Endothelial cell of umbilical vein (primary cell): ENCODE data around the gene PHLPP1. TPM values are rescaled to one million over a fixed set of nuclear protein-coding genes. Genes with fewer than 3 reads are reported as not detected.

ENCODE experiments used
- BruUV-seq: library from RNA; stranded (reverse); fragments of 400-500 nt; replicated peaks from 2 replicates; lab custom pipeline; 2021; lab: Mats Ljungman, UMichigan
- CTCF ChIA-PET: fragments of 300-600, 350-600 bp; sonication (Branson Sonifier 250); formaldehyde crosslinking; loops from one replicate; lab custom pipeline; 2021; ENCODE audit warnings: antibody characterized with exemption, inconsistent platforms; lab: Charles Lee
- POLR2A ChIA-PET: fragments of 300-600, 350-600 bp; sonication (Branson Sonifier 250); formaldehyde crosslinking; loops from one replicate; lab custom pipeline; 2021; ENCODE audit warnings: antibody characterized with exemption, inconsistent platforms; lab: Charles Lee
- DNase-seq: peaks from one replicate; pipeline ENCODE4 v3.0.0-alpha.2; 2011; ENCODE audit warnings: low read depth, low spot score
- FAIRE-seq: peaks from 2 replicates; lab custom pipeline; 2011; peaks lifted over from hg19 to GRCh38; lab: Jason Lieb, UNC
- H2AFZ ChIP-seq: 2 replicates; pipeline ENCODE4 v1.6.0; 2012; ENCODE audit warnings: low read depth, low read length, control low read depth, inconsistent platforms
- H3K27ac ChIP-seq: 2 replicates; pipeline ENCODE4 v1.5.1; 2011; ENCODE audit warnings: low read depth, mild to moderate bottlenecking, control low read depth, low read length, moderate library complexity; ENCODE audit not compliant: insufficient read depth
- H3K27me3 ChIP-seq, 2 experiments: 2 replicates each; pipeline versions ENCODE4 v1.6.0 to v1.6.1; 2011; ENCODE audit warnings: low read length in 2 of 2, mixed read lengths in 1 of 2; ENCODE audit not compliant: control insufficient read depth in 2 of 2, insufficient read depth in 2 of 2
- H3K36me3 ChIP-seq, 2 experiments: 2 replicates in 1 of 2; 3 replicates in 1 of 2; pipeline ENCODE4 v1.5.1; 2011; ENCODE audit warnings: low read length in 2 of 2, mild to moderate bottlenecking in 1 of 2, moderate library complexity in 1 of 2; ENCODE audit not compliant: control insufficient read depth in 2 of 2, insufficient read depth in 2 of 2; ENCODE audit errors: extremely low read depth in 1 of 2
- H3K4me1 ChIP-seq: 3 replicates; pipeline ENCODE4 v1.5.1; 2011; ENCODE audit warnings: mild to moderate bottlenecking, low read length; ENCODE audit not compliant: control insufficient read depth, insufficient read depth; ENCODE audit errors: extremely low read depth
- H3K4me2 ChIP-seq: 2 replicates; pipeline ENCODE4 v1.6.1; 2011; ENCODE audit warnings: low read length, control low read depth, mixed read lengths; ENCODE audit not compliant: insufficient read depth
- H3K4me3 ChIP-seq, 3 experiments: fragments of 200-600 bp in 1 of 3; sonication (generic), shearing (Covaris generic) in 1 of 3; replicated peaks in 1 of 3; 2 replicates each; pipeline ENCODE4 v1.5.1; 2011 to 2016; ENCODE audit warnings: control low read depth in 3 of 3, low read length in 3 of 3, mild to moderate bottlenecking in 2 of 3, inconsistent platforms in 1 of 3, low read depth in 1 of 3, moderate library complexity in 1 of 3; ENCODE audit not compliant: insufficient read depth in 1 of 3
- H3K79me2 ChIP-seq: 2 replicates; pipeline ENCODE4 v1.6.0; 2012; ENCODE audit warnings: low read length, inconsistent platforms; ENCODE audit not compliant: control insufficient read depth, insufficient read depth
- H3K9ac ChIP-seq: replicated peaks from 2 replicates; pipeline ENCODE3; 2011; ENCODE audit warnings: low read length, control low read depth; ENCODE audit not compliant: insufficient read depth; ENCODE audit errors: extremely low read depth
- H3K9me1 ChIP-seq: replicated peaks from 3 replicates; pipeline ENCODE4 v1.6.0; 2011; ENCODE audit warnings: mild to moderate bottlenecking, low read length; ENCODE audit not compliant: control insufficient read depth, insufficient read depth; ENCODE audit errors: extremely low read depth
- H3K9me3 ChIP-seq: replicated peaks from 2 replicates; pipeline ENCODE4 v1.5.1; 2012; ENCODE audit warnings: low read length, inconsistent platforms; ENCODE audit not compliant: control insufficient read depth, insufficient read depth
- H4K20me1 ChIP-seq: replicated peaks from 2 replicates; pipeline ENCODE3; 2011; ENCODE audit warnings: mild to moderate bottlenecking, low read length; ENCODE audit not compliant: control insufficient read depth, insufficient read depth; ENCODE audit errors: extremely low read depth
- CTCF ChIP-seq, 2 donors: IDR thresholded peaks; 1 replicate in 1 of 2; 2 replicates in 1 of 2; pipeline ENCODE4 v1.5.1; 2011; ENCODE audit warnings: low read length in 2 of 2, mild to moderate bottlenecking in 2 of 2, moderate library complexity in 2 of 2, control low read depth in 1 of 2, inconsistent platforms in 1 of 2, low read depth in 1 of 2; ENCODE audit not compliant: insufficient read depth in 1 of 2; ENCODE audit errors: extremely low read depth in 1 of 2
- EZH2 ChIP-seq: IDR thresholded peaks from 2 replicates; pipeline ENCODE4 v1.6.1; 2012; ENCODE audit warnings: borderline replicate concordance, low read depth, mild to moderate bottlenecking, moderate library complexity, low read length, inconsistent platforms; ENCODE audit not compliant: severe bottlenecking
- FOS ChIP-seq: IDR thresholded peaks from 2 replicates; pipeline ENCODE4 v1.6.1; 2011; ENCODE audit warnings: mild to moderate bottlenecking, low read length, moderate library complexity, borderline replicate concordance; ENCODE audit not compliant: insufficient read depth
- GATA2 ChIP-seq: IDR thresholded peaks from 2 replicates; pipeline ENCODE4 v1.7.0; 2011; ENCODE audit warnings: low read depth, mild to moderate bottlenecking, moderate library complexity, mixed read lengths, low read length; ENCODE audit not compliant: insufficient read length, insufficient read depth
- JUN ChIP-seq: IDR thresholded peaks from 2 replicates; pipeline ENCODE4 v1.6.1; 2011; ENCODE audit warnings: borderline replicate concordance, low read depth; ENCODE audit not compliant: insufficient read length, insufficient read depth
- MAX ChIP-seq: IDR thresholded peaks from 2 replicates; pipeline ENCODE4 v1.6.1; 2011; ENCODE audit not compliant: insufficient read depth, insufficient read length
- MYC ChIP-seq: IDR thresholded peaks from one replicate; pipeline ENCODE4 v1.6.1; 2011; ENCODE audit warnings: mild to moderate bottlenecking, low read depth, low read length
- POLR2A ChIP-seq: IDR thresholded peaks from 2 replicates; pipeline ENCODE4 v1.6.1; 2012; ENCODE audit warnings: low read depth, mild to moderate bottlenecking, control low read depth, low read length
- POLR2AphosphoS5 ChIP-seq: IDR thresholded peaks from 2 replicates; pipeline ENCODE4 v1.6.1; 2012; ENCODE audit warnings: low read depth, mild to moderate bottlenecking, control low read depth, low read length, moderate library complexity; ENCODE audit not compliant: insufficient read depth
- dilution Hi-C: fragments of 300-500 bp; cut with MboI; formaldehyde crosslinking; loops from one replicate; pipeline ENCODE4 v1.15.0; 2019; ENCODE audit warnings: low sequenced_read_pairs; ENCODE audit not compliant: extremely low pct_ligation_motif_present
- intact Hi-C: fragments of 100-400 bp; cut with micrococcal nuclease; formaldehyde crosslinking; loops from one replicate; pipeline ENCODE4 v1.10.0; 2022
- polyA plus RNA-seq, 4 experiments: library from polyadenylated mRNA; depleted of rRNA in 3 of 4; stranded (reverse) in 3 of 4; unstranded in 1 of 4; fragments of >200 nt; gene quantifications; 2 replicates each; pipeline versions ENCODE4 v1.2.1 to v1.2.3, GENCODE V29; 2011 to 2012; ENCODE audit warnings: missing spikeins in 1 of 4
- total RNA-seq: library from RNA; stranded (reverse); gene quantifications from 2 replicates; pipeline ENCODE4 v1.2.3, GENCODE V29; 2021

The PHLPP1 gene
- total and polyA plus RNA-seq, 2 donors (not counting 3 experiments of a cell fraction or from before 2014, with no cell fraction given), result 4.0 to 10.8 TPM

GRCh38 chr18:62738639-62739038, 23.3 kb downstream of the PHLPP1 start:
- BruUV-seq, result no TSS peak
- intact Hi-C loops (no loop called here), dilution Hi-C loops (no loop called here)

More at GRCh38 chr18:62738639-62739038, 23.3 kb downstream of the PHLPP1 start:
- no peak overlapping the region for H2AFZ ChIP-seq
- ChIA-PET CTCF (no interaction called here), POLR2A (no interaction called here)
- H3K27me3 ChIP-seq, result no peaks in the 10 kb centered on the region
- no peak overlapping the region for H3K9ac ChIP-seq
- FAIRE-seq (no peak), DNase-seq (no peak)
- H3K9me1 ChIP-seq, result no peaks in the 10 kb centered on the region
- H3K4me2 ChIP-seq, result no peak overlapping the region
- H3K27ac ChIP-seq, result no peak overlapping the region
- no peaks in the 10 kb centered on the region for H3K4me1 ChIP-seq
- no peaks in the 10 kb centered on the region for H3K79me2 ChIP-seq
- no peaks in the 10 kb centered on the region for H3K36me3 ChIP-seq
- no peak overlapping the region for H3K4me3 ChIP-seq
- H4K20me1 ChIP-seq, result no peaks in the 10 kb centered on the region
- H3K9me3 ChIP-seq, result no peaks in the 10 kb centered on the region
- no peak for TF ChIP-seq MAX
- no peak for TF ChIP-seq FOS
- no peak for TF ChIP-seq POLR2A
- TF ChIP-seq CTCF (IDR thresholded peaks at IDR 0.05; ENCODE audit: extremely low read depth in 1 of 2, insufficient read depth in 1 of 2, low read depth in 1 of 2, low read length in 2 of 2), result no peak
- TF ChIP-seq JUN, result no peak
- no peak for TF ChIP-seq MYC
- no peak for TF ChIP-seq GATA2
- TF ChIP-seq EZH2, result no peak
- no peak for TF ChIP-seq POLR2AphosphoS5
